Measurements from ENCODE around the gene UMODL1. TPM values are rescaled to one million over a fixed set of nuclear protein-coding genes. Genes with fewer than 3 reads are reported as not detected.
"Not testable (repeated sequence)": the region's sequence is repeated elsewhere in the genome, so short reads cannot be mapped to it uniquely, and the experiment has no call there.

Gene UMODL1
- total RNA-seq, 1 experiment from 2014 or later, result 0.30 TPM

DNA sequence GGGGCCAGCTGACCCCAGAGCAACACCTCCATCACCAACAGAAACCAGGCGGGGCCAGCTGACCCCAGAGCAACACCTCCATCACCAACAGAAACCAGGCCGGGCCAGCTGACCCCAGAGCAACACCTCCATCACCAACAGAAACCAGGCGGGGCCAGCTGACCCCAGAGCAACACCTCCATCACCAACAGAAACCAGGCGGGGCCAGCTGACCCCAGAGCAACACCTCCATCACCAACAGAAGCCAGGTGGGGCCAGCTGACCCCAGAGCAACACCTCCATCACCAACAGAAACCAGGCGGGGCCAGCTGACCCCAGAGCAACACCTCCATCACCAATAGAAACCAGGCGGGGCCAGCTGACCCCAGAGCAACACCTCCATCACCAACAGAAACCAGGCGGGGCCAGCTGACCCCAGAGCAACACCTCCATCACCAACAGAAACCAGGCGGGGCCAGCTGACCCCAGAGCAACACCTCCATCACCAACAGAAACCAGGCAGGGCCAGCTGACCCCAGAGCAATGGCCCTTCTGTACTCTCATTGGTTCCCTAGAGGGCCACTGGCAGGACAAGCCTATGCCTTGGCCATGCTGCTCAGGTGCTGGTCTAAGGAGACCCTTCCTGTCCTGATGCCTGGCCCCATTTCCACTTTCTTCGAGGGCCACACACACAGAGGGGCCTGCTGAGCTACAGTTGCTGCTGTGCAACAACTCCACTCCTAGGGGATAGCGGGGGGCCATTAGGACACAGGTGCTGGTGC is 7.3 kb downstream of the UMODL1 start:
- H3K27me3 ChIP-seq, result peaks cover 23% of the 10 kb centered on the region
- H3K9me3 ChIP-seq (replicated peaks); DNase-seq: not testable (repeated sequence)

GRCh38 chr21:42079008-42079938 is 8.2 kb downstream of the UMODL1 start:
- Histone ChIP-seq H3K9me3 (replicated peaks) (no peaks in the 10 kb centered on the region), H3K27me3 (peaks cover 23% of the 10 kb centered on the region), H3K4me3 (no peak overlapping the region), H3K4me1 (no peaks in the 10 kb centered on the region), H3K27ac (no peak overlapping the region), H3K36me3 (no peaks in the 10 kb centered on the region)
- DNase-seq, result no peak

More for the DNA sequence above, 7.3 kb downstream of the UMODL1 start:
- not testable (repeated sequence) for H3K27ac ChIP-seq, H3K4me3 ChIP-seq, H3K36me3 ChIP-seq, H3K4me1 ChIP-seq

GRCh38 chr21:42079939-42080787 is 9.0 kb downstream of the UMODL1 start:
- H3K27ac ChIP-seq, result no peak overlapping the region
- no peaks in the 10 kb centered on the region for H3K9me3 ChIP-seq (replicated peaks)
- H3K36me3 ChIP-seq, result no peaks in the 10 kb centered on the region
- no peak for DNase-seq
- H3K4me3 ChIP-seq, result no peak overlapping the region
- H3K4me1 ChIP-seq, result no peaks in the 10 kb centered on the region
- H3K27me3 ChIP-seq, result peaks cover 23% of the 10 kb centered on the region

DNA sequence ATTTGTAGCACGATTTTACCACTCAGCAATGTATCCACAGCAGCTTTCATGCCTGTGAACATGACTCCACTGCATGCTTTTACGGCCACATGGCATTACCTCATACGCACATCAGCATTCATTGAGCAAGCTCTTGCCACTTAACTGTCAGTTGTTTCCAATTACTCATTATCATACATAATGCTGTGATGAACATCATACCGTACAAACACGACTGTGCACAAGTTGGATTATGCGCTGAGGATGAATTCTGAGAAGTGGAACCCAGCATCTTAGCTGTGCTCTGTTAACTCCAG is 9.6 kb downstream of the UMODL1 start:
- Histone ChIP-seq H3K4me3 (no peak overlapping the region), H3K9me3 (replicated peaks) (no peaks in the 10 kb centered on the region), H3K27me3 (peaks cover 25% of the 10 kb centered on the region), H3K4me1 (no peaks in the 10 kb centered on the region), H3K27ac (no peak overlapping the region), H3K36me3 (no peaks in the 10 kb centered on the region)
- no peak for DNase-seq

GRCh38 chr21:42081138-42081537 is 10.0 kb downstream of the UMODL1 start:
- Histone ChIP-seq H3K36me3 (no peaks in the 10 kb centered on the region), H3K27me3 (peaks cover 29% of the 10 kb centered on the region), H3K27ac (no peak overlapping the region), H3K4me1 (no peaks in the 10 kb centered on the region), H3K4me3 (no peak overlapping the region), H3K9me3 (replicated peaks) (no peaks in the 10 kb centered on the region)
- no peak for DNase-seq

GRCh38 chr21:42081931-42082381 is 10.8 kb downstream of the UMODL1 start:
- no peak for DNase-seq
- H3K27ac ChIP-seq, result no peak overlapping the region
- no peaks in the 10 kb centered on the region for H3K36me3 ChIP-seq
- no peaks in the 10 kb centered on the region for H3K4me1 ChIP-seq
- H3K9me3 ChIP-seq (replicated peaks), result no peaks in the 10 kb centered on the region
- H3K27me3 ChIP-seq, result peaks cover 29% of the 10 kb centered on the region
- H3K4me3 ChIP-seq, result no peak overlapping the region

- no peak for DNase-seq
Measured at GRCh38 chr21:42082501-42083360, 11.6 kb downstream of the UMODL1 start.

GRCh38 chr21:42083361-42083690 is 12.2 kb downstream of the UMODL1 start:
- Histone ChIP-seq H3K4me1 (no peaks in the 10 kb centered on the region), H3K27me3 (peaks cover 29% of the 10 kb centered on the region), H3K4me3 (no peak overlapping the region), H3K27ac (no peak overlapping the region), H3K9me3 (replicated peaks) (no peaks in the 10 kb centered on the region), H3K36me3 (no peaks in the 10 kb centered on the region)
- no peak for DNase-seq

More at GRCh38 chr21:42082501-42083360, 11.6 kb downstream of the UMODL1 start:
- H3K9me3 ChIP-seq (replicated peaks), result no peaks in the 10 kb centered on the region
- no peaks in the 10 kb centered on the region for H3K4me1 ChIP-seq
- H3K36me3 ChIP-seq, result no peaks in the 10 kb centered on the region
- H3K4me3 ChIP-seq, result no peak overlapping the region
- no peak overlapping the region for H3K27ac ChIP-seq
- H3K27me3 ChIP-seq, result peaks cover 29% of the 10 kb centered on the region

DNA sequence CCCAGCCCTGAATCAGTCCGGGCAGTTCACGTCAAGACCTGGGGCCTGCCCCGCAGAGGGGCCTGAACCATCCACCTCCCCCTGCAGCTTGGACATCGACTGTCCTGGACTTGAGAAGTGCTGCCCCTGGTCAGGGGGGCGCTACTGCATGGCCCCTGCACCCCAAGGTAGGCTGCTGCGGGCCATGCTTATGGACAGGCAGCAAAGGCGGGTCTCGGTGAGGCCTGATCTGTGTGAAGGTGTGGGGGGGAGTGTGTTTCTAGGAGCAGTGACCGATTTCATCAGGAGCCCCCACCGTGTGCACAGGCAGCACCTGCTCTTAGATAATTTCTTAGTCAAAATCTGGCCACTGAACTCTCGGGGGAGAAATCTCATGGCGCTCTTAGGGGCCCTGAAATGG is 13.0 kb downstream of the UMODL1 start:
- Histone ChIP-seq H3K4me1 (no peaks in the 10 kb centered on the region), H3K27ac (no peak overlapping the region), H3K36me3 (no peaks in the 10 kb centered on the region), H3K9me3 (replicated peaks) (no peaks in the 10 kb centered on the region), H3K27me3 (peaks cover 28% of the 10 kb centered on the region), H3K4me3 (no peak overlapping the region)
- no peak for DNase-seq

- Histone ChIP-seq H3K4me3 (no peak overlapping the region), H3K36me3 (no peaks in the 10 kb centered on the region), H3K27me3 (peaks cover 22% of the 10 kb centered on the region), H3K27ac (no peak overlapping the region), H3K9me3 (replicated peaks) (no peaks in the 10 kb centered on the region), H3K4me1 (no peaks in the 10 kb centered on the region)
- DNase-seq, result no peak
Measured at GRCh38 chr21:42085246-42086077, 14.3 kb downstream of the UMODL1 start.

DNA sequence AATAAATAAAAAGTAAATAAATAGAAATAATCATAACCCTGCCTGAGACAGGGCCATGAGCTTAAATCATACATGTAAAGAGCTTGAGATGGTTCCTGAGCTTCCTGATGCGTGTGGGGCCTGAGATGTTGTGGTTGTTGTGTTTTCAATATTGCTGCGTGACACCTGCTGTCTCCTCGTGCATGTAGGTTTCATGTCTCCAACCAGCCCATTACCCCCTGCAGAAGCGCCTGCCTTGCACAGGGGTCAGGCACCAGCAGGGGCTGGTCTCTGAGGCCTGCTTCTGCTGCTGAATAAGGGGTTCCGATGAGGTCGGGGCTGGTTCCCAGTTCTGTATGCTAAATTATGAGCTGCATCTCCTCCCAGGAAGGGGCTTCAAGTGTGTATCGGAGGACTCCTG is 15.9 kb downstream of the UMODL1 start:
- peaks cover 11% of the 10 kb centered on the region; the same call in 1 of the 2 replicates for H3K27me3 ChIP-seq
- H3K36me3 ChIP-seq, result no peaks in the 10 kb centered on the region
- H3K4me1 ChIP-seq, result no peaks in the 10 kb centered on the region
- no peak overlapping the region for H3K4me3 ChIP-seq
- DNase-seq, result no peak
- no peak overlapping the region for H3K27ac ChIP-seq
- H3K9me3 ChIP-seq (replicated peaks), result no peaks in the 10 kb centered on the region

DNA sequence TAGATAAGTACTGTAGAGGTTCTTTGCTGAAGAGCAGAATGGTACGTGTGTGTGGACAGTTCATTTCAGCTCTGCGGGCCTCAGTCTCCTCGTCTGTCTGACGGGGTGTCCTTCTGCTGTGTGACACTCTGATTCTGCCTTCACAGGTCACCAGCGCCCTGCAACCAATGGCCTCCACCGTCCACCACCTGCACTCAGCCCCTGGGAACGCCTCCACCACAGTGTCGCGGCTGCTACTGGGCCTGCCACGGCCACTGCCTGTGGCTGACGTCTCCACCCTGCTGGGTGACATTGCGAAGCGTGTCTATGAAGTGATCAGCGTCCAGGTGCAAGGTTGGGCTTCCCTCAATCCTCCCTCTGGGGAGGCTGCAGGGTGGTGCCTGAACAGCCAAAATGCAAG is 17.0 kb downstream of the UMODL1 start:
- H3K9me3 ChIP-seq (replicated peaks), result no peaks in the 10 kb centered on the region
- H3K27ac ChIP-seq, result no peak overlapping the region
- H3K36me3 ChIP-seq, result no peaks in the 10 kb centered on the region
- H3K27me3 ChIP-seq, result peaks cover 5% of the 10 kb centered on the region; the same call in 1 of the 2 replicates
- H3K4me3 ChIP-seq, result no peak overlapping the region
- H3K4me1 ChIP-seq, result no peaks in the 10 kb centered on the region
- DNase-seq, result no peak

DNA sequence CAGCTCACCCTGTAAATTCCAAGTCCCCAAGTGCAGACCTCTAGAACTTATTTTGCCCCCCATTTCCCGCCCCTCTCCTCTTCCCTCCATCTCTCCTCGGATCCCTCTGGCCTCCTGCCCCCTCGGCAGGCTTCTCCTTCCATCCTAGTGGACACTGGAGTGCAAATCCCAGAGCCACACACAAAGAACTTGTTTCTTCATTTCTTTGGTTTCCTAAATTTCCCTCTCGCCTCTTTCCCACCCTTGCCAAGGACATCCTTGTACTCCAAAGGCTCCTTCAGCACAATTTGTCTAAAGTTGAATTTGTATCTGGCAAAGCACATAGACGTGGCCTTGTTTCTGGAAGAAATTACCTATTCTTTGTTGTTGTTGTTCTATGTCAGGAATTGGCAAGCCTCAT is 17.5 kb downstream of the UMODL1 start:
- Histone ChIP-seq H3K4me1 (no peaks in the 10 kb centered on the region), H3K4me3 (no peak overlapping the region)

More for the DNA sequence above, 17.5 kb downstream of the UMODL1 start:
- Histone ChIP-seq H3K27me3 (peaks cover 5% of the 10 kb centered on the region; the same call in 1 of the 2 replicates), H3K9me3 (replicated peaks) (no peaks in the 10 kb centered on the region), H3K36me3 (no peaks in the 10 kb centered on the region), H3K27ac (no peak overlapping the region)
- no peak for DNase-seq
